Skeletal muscle satellite cell (primary cell): ENCODE data around the gene TCP1. TPM values are rescaled to one million over a fixed set of nuclear protein-coding genes. Genes with fewer than 3 reads are reported as not detected.

Experiments
- H3K27me3 ChIP-seq: 2 replicates; pipeline ENCODE4 v1.7.0; 2013; ENCODE audit warnings: low read length; ENCODE audit not compliant: control insufficient read depth, insufficient read depth
- H3K36me3 ChIP-seq: 2 replicates; pipeline ENCODE4 v1.7.0; 2013; ENCODE audit warnings: mild to moderate bottlenecking, control low read depth, low read length; ENCODE audit not compliant: insufficient read depth
- H3K4me1 ChIP-seq: 2 replicates; pipeline ENCODE4 v1.7.0; 2013; ENCODE audit warnings: low read length; ENCODE audit not compliant: control insufficient read depth, insufficient read depth
- H3K4me2 ChIP-seq: 2 replicates; pipeline ENCODE4 v1.7.0; 2013; ENCODE audit warnings: mild to moderate bottlenecking, low read length
- H3K4me3 ChIP-seq: 2 replicates; pipeline ENCODE4 v1.7.0; 2013; ENCODE audit warnings: low read length
- H3K9ac ChIP-seq: 2 replicates; pipeline ENCODE4 v1.7.0; 2013; ENCODE audit warnings: mild to moderate bottlenecking, low read depth, low read length, moderate library complexity
- H3K9me3 ChIP-seq: replicated peaks from 2 replicates; pipeline ENCODE4 v1.7.0; 2013; ENCODE audit warnings: mild to moderate bottlenecking, control low read depth, low read length
- total RNA-seq: library from RNA; depleted of rRNA; stranded (reverse); fragments of >200 nt; gene quantifications from 2 replicates; pipeline ENCODE4 v1.2.3, GENCODE V29; 2012; rRNA removed

Gene TCP1
- 290 and 301 TPM in 2 replicates for total RNA-seq

- H3K4me1 ChIP-seq, result peaks cover 34% of the 10 kb centered on the region
- no peaks in the 10 kb centered on the region for H3K27me3 ChIP-seq
- H3K36me3 ChIP-seq, result peaks cover 36% of the 10 kb centered on the region
Observed at GRCh38 chr6:159789377-159790148, at the start of gene TCP1. TSS of gene TCP1 (minus strand) at chr6:159789602. CDS start at chr6:159789468, 134 bp downstream.

GRCh38 chr6:159838020-159838744 is 48.8 kb upstream of the TCP1 start:
- Histone ChIP-seq H3K27me3 (no peaks in the 10 kb centered on the region), H3K9ac (no peak overlapping the region), H3K4me3 (no peak overlapping the region)

More at GRCh38 chr6:159789377-159790148, at the start of gene TCP1:
- Histone ChIP-seq H3K4me3 (peak within 1 kb of the TSS; percentile 93), H3K9me3 (no peaks in the 10 kb centered on the region), H3K9ac (peak within 1 kb of the TSS; percentile 96), H3K4me2 (peak within 1 kb of the TSS; percentile 92)

GRCh38 chr6:159837511-159837910 is 48.1 kb upstream of the TCP1 start:
- Histone ChIP-seq H3K27me3 (no peaks in the 10 kb centered on the region), H3K4me1 (peaks cover 3% of the 10 kb centered on the region), H3K4me2 (no peak overlapping the region), H3K9me3 (no peaks in the 10 kb centered on the region), H3K4me3 (no peak overlapping the region), H3K36me3 (no peaks in the 10 kb centered on the region), H3K9ac (no peak overlapping the region)

More at GRCh38 chr6:159838020-159838744, 48.8 kb upstream of the TCP1 start:
- Histone ChIP-seq H3K4me2 (no peak overlapping the region), H3K4me1 (peaks cover 3% of the 10 kb centered on the region), H3K9me3 (no peaks in the 10 kb centered on the region), H3K36me3 (no peaks in the 10 kb centered on the region)

GRCh38 chr6:159836718-159837490 is 47.5 kb upstream of the TCP1 start:
- peaks cover 3% of the 10 kb centered on the region for H3K27me3 ChIP-seq
- no peak overlapping the region for H3K4me2 ChIP-seq
- H3K9me3 ChIP-seq, result no peaks in the 10 kb centered on the region
- H3K36me3 ChIP-seq, result no peaks in the 10 kb centered on the region
- no peak overlapping the region for H3K4me3 ChIP-seq
- peaks cover 3% of the 10 kb centered on the region for H3K4me1 ChIP-seq
- no peak overlapping the region for H3K9ac ChIP-seq

GRCh38 chr6:159833997-159834603 is 44.7 kb upstream of the TCP1 start:
- no peak overlapping the region for H3K4me2 ChIP-seq

GRCh38 chr6:159833556-159833955 is 44.2 kb upstream of the TCP1 start:
- no peak overlapping the region for H3K9ac ChIP-seq
- no peak overlapping the region for H3K4me3 ChIP-seq
- H3K27me3 ChIP-seq, result peaks cover 6% of the 10 kb centered on the region
- H3K36me3 ChIP-seq, result no peaks in the 10 kb centered on the region
- H3K9me3 ChIP-seq, result no peaks in the 10 kb centered on the region
- no peak overlapping the region for H3K4me2 ChIP-seq
- H3K4me1 ChIP-seq, result peaks cover 1% of the 10 kb centered on the region

More at GRCh38 chr6:159833997-159834603, 44.7 kb upstream of the TCP1 start:
- Histone ChIP-seq H3K36me3 (no peaks in the 10 kb centered on the region), H3K4me1 (peaks cover 3% of the 10 kb centered on the region), H3K9me3 (no peaks in the 10 kb centered on the region), H3K9ac (no peak overlapping the region), H3K27me3 (peaks cover 6% of the 10 kb centered on the region), H3K4me3 (no peak overlapping the region)

- Histone ChIP-seq H3K4me1 (no peaks in the 10 kb centered on the region), H3K4me2 (no peak overlapping the region), H3K9me3 (no peaks in the 10 kb centered on the region), H3K36me3 (no peaks in the 10 kb centered on the region), H3K27me3 (peaks cover 6% of the 10 kb centered on the region), H3K4me3 (no peak overlapping the region), H3K9ac (no peak overlapping the region)
Observed at GRCh38 chr6:159832946-159833345, 43.5 kb upstream of the TCP1 start.

- peaks cover 6% of the 10 kb centered on the region for H3K27me3 ChIP-seq
- H3K4me3 ChIP-seq, result no peak overlapping the region
- no peak overlapping the region for H3K9ac ChIP-seq
- H3K36me3 ChIP-seq, result no peaks in the 10 kb centered on the region
- no peaks in the 10 kb centered on the region for H3K4me1 ChIP-seq
- no peaks in the 10 kb centered on the region for H3K9me3 ChIP-seq
- H3K4me2 ChIP-seq, result no peak overlapping the region
Observed at GRCh38 chr6:159831373-159831679, 41.9 kb upstream of the TCP1 start.

GRCh38 chr6:159830501-159831372 is 41.3 kb upstream of the TCP1 start:
- Histone ChIP-seq H3K9me3 (no peaks in the 10 kb centered on the region), H3K4me1 (no peaks in the 10 kb centered on the region), H3K4me2 (no peak overlapping the region), H3K9ac (no peak overlapping the region), H3K36me3 (no peaks in the 10 kb centered on the region), H3K27me3 (peaks cover 6% of the 10 kb centered on the region), H3K4me3 (no peak overlapping the region)

GRCh38 chr6:159829526-159829925 is 40.1 kb upstream of the TCP1 start:
- no peak overlapping the region for H3K4me3 ChIP-seq
- no peaks in the 10 kb centered on the region for H3K4me1 ChIP-seq
- H3K4me2 ChIP-seq, result no peak overlapping the region
- no peaks in the 10 kb centered on the region for H3K9me3 ChIP-seq
- peaks cover 6% of the 10 kb centered on the region for H3K27me3 ChIP-seq
- H3K36me3 ChIP-seq, result no peaks in the 10 kb centered on the region
- H3K9ac ChIP-seq, result no peak overlapping the region
